Measurements from ENCODE around the gene GRM8. TPM values are rescaled to one million over a fixed set of nuclear protein-coding genes. Genes with fewer than 3 reads are reported as not detected.

Gene GRM8
- total RNA-seq, 4 donors from 2014 or later = 1.0 to 5.0 TPM; not detected in 2

DNA sequence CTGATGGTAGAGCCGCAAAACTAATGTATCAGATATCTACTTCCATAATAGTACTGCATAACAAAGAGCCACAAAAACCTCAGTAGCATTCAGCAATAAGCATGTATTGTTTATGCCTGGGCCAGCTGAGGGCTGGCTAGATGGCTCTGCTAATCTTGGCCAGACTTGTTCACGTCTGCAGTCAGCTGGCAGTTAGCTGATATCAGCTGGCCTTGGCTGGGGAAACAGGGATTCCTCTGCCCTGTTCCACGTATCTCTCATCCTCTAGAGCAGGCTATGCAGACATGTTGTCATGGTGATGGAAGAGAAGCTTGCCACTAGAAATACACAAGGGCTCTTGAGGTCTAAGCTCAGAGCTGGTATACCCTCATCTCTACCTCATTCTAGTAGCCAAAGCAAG is 62.9 kb downstream of the GRM8 start:
- DNase-seq = no peak

GRCh38 chr7:127189074-127189473 is 63.7 kb downstream of the GRM8 start:
- Histone ChIP-seq H3K27ac (no peak overlapping the region), H3K4me1 (no peaks in the 10 kb centered on the region), H3K27me3 (no peaks in the 10 kb centered on the region), H3K4me3 (no peak overlapping the region), H3K36me3 (no peaks in the 10 kb centered on the region), H3K9me3 (no peaks in the 10 kb centered on the region)
- DNase-seq = no peak
- TF ChIP-seq, protein P1, sequence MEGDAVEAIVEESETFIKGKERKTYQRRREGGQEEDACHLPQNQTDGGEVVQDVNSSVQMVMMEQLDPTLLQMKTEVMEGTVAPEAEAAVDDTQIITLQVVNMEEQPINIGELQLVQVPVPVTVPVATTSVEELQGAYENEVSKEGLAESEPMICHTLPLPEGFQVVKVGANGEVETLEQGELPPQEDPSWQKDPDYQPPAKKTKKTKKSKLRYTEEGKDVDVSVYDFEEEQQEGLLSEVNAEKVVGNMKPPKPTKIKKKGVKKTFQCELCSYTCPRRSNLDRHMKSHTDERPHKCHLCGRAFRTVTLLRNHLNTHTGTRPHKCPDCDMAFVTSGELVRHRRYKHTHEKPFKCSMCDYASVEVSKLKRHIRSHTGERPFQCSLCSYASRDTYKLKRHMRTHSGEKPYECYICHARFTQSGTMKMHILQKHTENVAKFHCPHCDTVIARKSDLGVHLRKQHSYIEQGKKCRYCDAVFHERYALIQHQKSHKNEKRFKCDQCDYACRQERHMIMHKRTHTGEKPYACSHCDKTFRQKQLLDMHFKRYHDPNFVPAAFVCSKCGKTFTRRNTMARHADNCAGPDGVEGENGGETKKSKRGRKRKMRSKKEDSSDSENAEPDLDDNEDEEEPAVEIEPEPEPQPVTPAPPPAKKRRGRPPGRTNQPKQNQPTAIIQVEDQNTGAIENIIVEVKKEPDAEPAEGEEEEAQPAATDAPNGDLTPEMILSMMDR (IDR thresholded peaks at IDR 0.05) = no peak
- no peak for TF ChIP-seq POLR2A (IDR thresholded peaks at IDR 0.05)

More for the DNA sequence above, 62.9 kb downstream of the GRM8 start:
- Histone ChIP-seq H3K36me3 (no peaks in the 10 kb centered on the region), H3K4me1 (no peaks in the 10 kb centered on the region), H3K27ac (no peak overlapping the region), H3K9me3 (no peaks in the 10 kb centered on the region), H3K27me3 (no peaks in the 10 kb centered on the region), H3K4me3 (no peak overlapping the region)
- no peak for TF ChIP-seq POLR2A (IDR thresholded peaks at IDR 0.05)
- TF ChIP-seq, protein P1 (IDR thresholded peaks at IDR 0.05) = no peak

DNA sequence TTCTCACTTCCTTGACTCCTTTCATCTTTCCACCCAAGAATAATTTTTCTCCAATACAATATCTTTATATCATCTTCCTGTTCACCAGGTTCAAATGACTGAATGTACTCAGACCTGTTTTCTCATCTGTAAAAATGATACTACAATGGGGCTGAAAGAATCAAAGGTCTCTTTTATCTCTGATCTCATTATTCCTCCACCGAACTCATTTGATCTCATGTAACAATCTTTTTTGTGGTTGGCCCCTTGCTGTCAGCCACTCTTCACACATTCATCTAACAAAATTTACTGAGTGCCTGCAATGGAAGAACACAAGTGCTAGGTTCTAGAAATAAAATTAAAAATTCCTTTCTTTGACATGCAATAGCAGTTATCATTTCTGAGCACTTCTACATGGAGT is 65.0 kb downstream of the GRM8 start:
- no peaks in the 10 kb centered on the region for H3K36me3 ChIP-seq
- DNase-seq = no peak
- no peaks in the 10 kb centered on the region for H3K27me3 ChIP-seq
- no peak for TF ChIP-seq POLR2A (IDR thresholded peaks at IDR 0.05)
- TF ChIP-seq, protein P1 (IDR thresholded peaks at IDR 0.05) = no peak
- no peak overlapping the region for H3K4me3 ChIP-seq
- H3K9me3 ChIP-seq = no peaks in the 10 kb centered on the region
- no peak overlapping the region for H3K27ac ChIP-seq
- no peaks in the 10 kb centered on the region for H3K4me1 ChIP-seq

DNA sequence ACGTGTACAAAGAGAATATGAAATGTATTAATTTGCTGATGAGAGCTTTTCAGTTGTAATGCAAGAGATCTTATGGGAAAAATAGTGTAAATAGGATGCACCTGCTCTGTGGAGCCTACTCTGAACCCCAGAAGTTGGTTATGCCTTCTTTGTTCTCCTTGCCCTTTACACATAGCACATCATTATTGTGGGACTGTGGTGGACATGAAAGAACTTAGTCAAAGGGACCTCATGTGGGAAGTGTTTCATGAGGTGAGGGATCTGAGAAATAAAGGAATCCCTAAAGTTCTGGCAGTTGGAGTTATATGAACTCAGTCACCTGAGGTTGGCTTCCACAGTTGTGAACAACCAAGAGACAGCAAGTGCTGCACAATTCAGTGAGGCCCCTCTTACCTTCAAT is 66.1 kb downstream of the GRM8 start:
- no peak overlapping the region for H3K27ac ChIP-seq
- no peaks in the 10 kb centered on the region for H3K36me3 ChIP-seq
- H3K9me3 ChIP-seq = no peaks in the 10 kb centered on the region
- no peaks in the 10 kb centered on the region for H3K27me3 ChIP-seq
- H3K4me3 ChIP-seq = no peak overlapping the region
- no peak for DNase-seq
- no peaks in the 10 kb centered on the region for H3K4me1 ChIP-seq
- TF ChIP-seq, protein P1 (IDR thresholded peaks at IDR 0.05) = no peak
- TF ChIP-seq POLR2A (IDR thresholded peaks at IDR 0.05) = no peak

GRCh38 chr7:127177156-127177555 is 75.6 kb downstream of the GRM8 start:
- Histone ChIP-seq H3K4me3 (no peak overlapping the region), H3K4me1 (no peaks in the 10 kb centered on the region), H3K27me3 (no peaks in the 10 kb centered on the region), H3K36me3 (no peaks in the 10 kb centered on the region), H3K9me3 (no peaks in the 10 kb centered on the region), H3K27ac (no peak overlapping the region)
- TF ChIP-seq, protein P1 (IDR thresholded peaks at IDR 0.05) = no peak
- TF ChIP-seq POLR2A (IDR thresholded peaks at IDR 0.05) = no peak
- DNase-seq = no peak

DNA sequence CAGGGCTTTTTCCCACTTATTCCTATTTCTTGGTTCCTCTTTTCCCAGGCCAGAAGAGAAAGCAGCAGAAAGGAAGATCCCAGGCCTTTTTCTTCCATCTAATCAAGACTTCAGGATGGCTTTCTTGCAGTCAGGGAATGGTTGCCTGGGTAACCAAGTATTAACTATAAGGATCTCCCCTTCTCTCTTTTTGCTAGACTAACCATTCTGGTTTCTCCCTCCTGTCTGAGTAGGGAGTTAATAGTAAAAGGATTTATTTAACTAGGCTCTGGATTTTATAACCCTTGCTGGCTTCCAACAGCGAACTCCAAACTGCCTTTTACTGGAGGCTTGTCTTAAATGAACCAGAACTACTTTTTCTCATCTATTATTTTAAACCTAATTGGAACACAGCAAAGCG is 90.4 kb downstream of the GRM8 start:
- H3K4me3 ChIP-seq = no peak overlapping the region
- no peaks in the 10 kb centered on the region for H3K4me1 ChIP-seq
- no peaks in the 10 kb centered on the region for H3K27me3 ChIP-seq
- DNase-seq = no peak
- no peak overlapping the region for H3K27ac ChIP-seq
- no peaks in the 10 kb centered on the region for H3K9me3 ChIP-seq
- H3K36me3 ChIP-seq = no peaks in the 10 kb centered on the region
- TF ChIP-seq, protein P1 (IDR thresholded peaks at IDR 0.05) = no peak
- no peak for TF ChIP-seq POLR2A (IDR thresholded peaks at IDR 0.05)
